HG03196 (cell line): ENCODE data around the gene KCTD19.

Experiments used
- ATAC-seq: cut with Tn5 transposase; IDR thresholded peaks from one replicate; pipeline ENCODE4 v1.9.1; 2021; ENCODE audit not compliant: unreplicated experiment

Gene KCTD19

GRCh38 chr16:67245186-67245585 lies 81.4 kb downstream of the KCTD19 start:
- ATAC-seq: no peak

GRCh38 chr16:67244387-67245185 lies 82.0 kb downstream of the KCTD19 start:
- ATAC-seq: peak; percentile 45

- ATAC-seq: no peak
These were observed 83.1 kb downstream of the KCTD19 start for GRCh38 chr16:67243481-67243880.

- no peak for ATAC-seq
These were observed 84.3 kb downstream of the KCTD19 start for GRCh38 chr16:67242138-67242730.

GRCh38 chr16:67241008-67241900 lies 85.3 kb downstream of the KCTD19 start:
- ATAC-seq: no peak

GRCh38 chr16:67240506-67240905 lies 86.0 kb downstream of the KCTD19 start:
- ATAC-seq: no peak
